ENCODE results near the gene ATP1A2.
A peak's percentile ranks its signal among the peaks of the same experiment; 100 is the strongest.

ATP1A2 gene

DNA sequence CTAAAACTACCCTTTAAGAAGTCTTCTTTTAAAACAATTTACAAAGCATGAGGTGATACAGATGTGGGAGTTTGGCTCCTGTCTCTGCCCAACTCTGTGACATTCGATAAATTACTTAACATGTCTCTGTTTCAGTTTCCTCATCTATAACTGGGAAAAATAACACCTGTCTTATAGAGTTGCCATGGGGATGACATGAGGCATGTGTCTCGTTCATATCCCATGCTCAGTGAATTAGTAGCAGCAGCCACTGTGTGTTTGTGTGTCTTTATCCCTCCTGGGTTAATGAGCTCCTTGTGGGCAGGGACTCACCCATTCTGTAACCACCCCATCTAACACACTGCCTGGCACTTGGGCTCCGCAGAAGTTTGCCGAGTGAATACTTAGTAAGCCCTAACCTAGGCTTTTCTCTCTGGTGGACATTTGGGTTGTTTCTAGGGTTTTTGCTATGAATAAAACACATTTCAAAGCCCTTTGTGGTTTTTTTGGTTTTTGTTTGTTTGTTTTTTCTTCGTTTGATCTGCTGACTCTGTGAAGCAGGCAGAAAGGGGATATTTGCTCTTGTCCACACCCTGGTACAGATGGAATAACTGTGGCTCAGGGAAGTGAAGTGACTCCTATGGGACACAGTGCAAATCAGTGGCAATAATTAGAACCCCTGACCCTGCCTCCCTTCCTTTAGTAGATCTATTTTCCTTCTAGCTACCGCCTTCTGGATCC is 35.0 kb upstream of the ATP1A2 start:
- DNase-seq (ENCODE audit: low read depth): no peak
- no peak overlapping the region for H3K4me3 ChIP-seq (ENCODE audit: low read length)
- TF ChIP-seq, protein P1, sequence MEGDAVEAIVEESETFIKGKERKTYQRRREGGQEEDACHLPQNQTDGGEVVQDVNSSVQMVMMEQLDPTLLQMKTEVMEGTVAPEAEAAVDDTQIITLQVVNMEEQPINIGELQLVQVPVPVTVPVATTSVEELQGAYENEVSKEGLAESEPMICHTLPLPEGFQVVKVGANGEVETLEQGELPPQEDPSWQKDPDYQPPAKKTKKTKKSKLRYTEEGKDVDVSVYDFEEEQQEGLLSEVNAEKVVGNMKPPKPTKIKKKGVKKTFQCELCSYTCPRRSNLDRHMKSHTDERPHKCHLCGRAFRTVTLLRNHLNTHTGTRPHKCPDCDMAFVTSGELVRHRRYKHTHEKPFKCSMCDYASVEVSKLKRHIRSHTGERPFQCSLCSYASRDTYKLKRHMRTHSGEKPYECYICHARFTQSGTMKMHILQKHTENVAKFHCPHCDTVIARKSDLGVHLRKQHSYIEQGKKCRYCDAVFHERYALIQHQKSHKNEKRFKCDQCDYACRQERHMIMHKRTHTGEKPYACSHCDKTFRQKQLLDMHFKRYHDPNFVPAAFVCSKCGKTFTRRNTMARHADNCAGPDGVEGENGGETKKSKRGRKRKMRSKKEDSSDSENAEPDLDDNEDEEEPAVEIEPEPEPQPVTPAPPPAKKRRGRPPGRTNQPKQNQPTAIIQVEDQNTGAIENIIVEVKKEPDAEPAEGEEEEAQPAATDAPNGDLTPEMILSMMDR (IDR thresholded peaks at IDR 0.05; ENCODE audit: insufficient read depth, low read depth, low read length, missing control alignments): no peak

DNA sequence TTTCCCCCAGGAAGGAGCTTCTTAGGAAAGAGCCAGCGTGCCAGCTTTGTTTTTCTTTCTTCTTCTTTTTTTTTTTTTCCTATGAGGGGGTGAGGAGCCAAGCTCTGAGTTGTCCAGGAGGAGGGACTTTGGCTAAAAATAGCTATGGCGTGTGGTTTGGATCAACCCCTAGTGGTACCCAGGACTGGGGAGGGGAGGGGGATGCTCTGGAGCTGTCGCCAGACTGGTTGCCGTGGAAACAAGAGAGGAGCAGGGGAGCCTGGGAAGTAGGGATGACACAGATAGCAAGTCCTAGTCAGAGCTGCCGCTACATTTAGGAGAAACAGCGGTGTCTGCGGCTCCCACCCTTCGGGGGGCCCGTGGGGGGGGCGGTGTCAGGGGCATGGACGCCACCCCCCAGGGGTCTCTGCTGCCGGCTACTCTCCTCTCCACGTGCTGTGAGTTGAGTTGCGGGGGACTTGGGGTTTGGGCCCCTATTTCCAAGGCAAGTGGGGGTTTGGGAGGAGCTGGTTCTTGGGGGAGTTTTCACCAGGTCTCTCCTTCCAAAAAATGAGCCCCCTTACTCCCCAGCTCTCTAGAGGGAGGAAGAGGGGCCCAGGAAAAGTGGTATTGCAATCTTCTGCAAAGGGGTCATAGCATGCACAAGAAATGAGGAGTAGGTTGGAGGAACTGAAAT is 34.2 kb upstream of the ATP1A2 start, which contains the start of gene KCNJ9:
KCNJ9 (plus strand) TSS at position 278 of the 676 bp plus-strand sequence. CDS start 2,493 bp downstream, outside the sequence.
- no peak within 1 kb of the TSS for H3K4me3 ChIP-seq (ENCODE audit: low read length)
- no peak for DNase-seq (ENCODE audit: low read depth)
- TF ChIP-seq, protein P1 (IDR thresholded peaks at IDR 0.05; ENCODE audit: insufficient read depth, low read depth, low read length, missing control alignments): no peak

GRCh38 chr1:160082487-160082886 is 33.1 kb upstream of the ATP1A2 start:
- H3K4me3 ChIP-seq (ENCODE audit: low read length): no peak overlapping the region
- TF ChIP-seq, protein P1 (IDR thresholded peaks at IDR 0.05; ENCODE audit: insufficient read depth, low read depth, low read length, missing control alignments): no peak
- no peak for DNase-seq (ENCODE audit: low read depth)

DNA sequence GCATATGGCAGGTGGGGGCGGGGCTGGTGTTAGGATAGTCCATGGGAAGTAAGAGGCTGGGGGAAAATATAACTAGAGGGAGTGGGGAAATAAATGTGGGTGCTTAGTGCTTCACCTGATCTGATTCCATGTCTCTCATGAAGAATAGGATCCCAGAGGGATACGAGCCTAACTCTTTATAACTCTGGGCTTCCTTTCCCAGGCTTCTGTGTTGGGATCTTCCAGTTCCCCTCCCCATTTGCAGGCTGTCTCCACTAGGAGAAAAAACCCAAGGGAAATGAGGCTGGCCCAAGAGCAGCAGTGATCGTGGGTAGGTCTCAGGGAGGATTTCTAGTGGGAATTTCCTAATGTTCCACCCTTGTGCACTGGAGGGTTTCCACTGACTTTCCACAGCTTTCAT is 32.6 kb upstream of the ATP1A2 start:
- H3K4me3 ChIP-seq (ENCODE audit: low read length): no peak overlapping the region
- TF ChIP-seq, protein P1 (IDR thresholded peaks at IDR 0.05; ENCODE audit: insufficient read depth, low read depth, low read length, missing control alignments): no peak
- DNase-seq (ENCODE audit: low read depth): no peak

DNA sequence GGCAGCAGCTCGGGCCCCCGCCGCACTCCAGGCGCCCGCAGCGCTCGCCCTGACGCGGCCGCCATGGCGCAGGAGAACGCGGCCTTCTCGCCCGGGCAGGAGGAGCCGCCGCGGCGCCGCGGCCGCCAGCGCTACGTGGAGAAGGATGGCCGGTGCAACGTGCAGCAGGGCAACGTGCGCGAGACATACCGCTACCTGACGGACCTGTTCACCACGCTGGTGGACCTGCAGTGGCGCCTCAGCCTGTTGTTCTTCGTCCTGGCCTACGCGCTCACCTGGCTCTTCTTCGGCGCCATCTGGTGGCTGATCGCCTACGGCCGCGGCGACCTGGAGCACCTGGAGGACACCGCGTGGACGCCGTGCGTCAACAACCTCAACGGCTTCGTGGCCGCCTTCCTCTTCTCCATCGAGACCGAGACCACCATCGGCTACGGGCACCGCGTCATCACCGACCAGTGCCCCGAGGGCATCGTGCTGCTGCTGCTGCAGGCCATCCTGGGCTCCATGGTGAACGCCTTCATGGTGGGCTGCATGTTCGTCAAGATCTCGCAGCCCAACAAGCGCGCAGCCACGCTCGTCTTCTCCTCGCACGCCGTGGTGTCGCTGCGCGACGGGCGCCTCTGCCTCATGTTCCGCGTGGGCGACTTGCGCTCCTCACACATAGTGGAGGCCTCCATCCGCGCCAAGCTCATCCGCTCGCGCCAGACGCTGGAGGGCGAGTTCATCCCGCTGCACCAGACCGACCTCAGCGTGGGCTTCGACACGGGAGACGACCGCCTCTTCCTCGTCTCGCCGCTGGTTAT is 31.4 kb upstream of the ATP1A2 start:
- H3K4me3 ChIP-seq (ENCODE audit: low read length): no peak overlapping the region

GRCh38 chr1:160084771-160085321 is 30.7 kb upstream of the ATP1A2 start:
- TF ChIP-seq, protein P1 (IDR thresholded peaks at IDR 0.05; ENCODE audit: insufficient read depth, low read depth, low read length, missing control alignments): no peak
- H3K4me3 ChIP-seq (ENCODE audit: low read length): no peak overlapping the region
- DNase-seq (ENCODE audit: low read depth): no peak

More for the DNA sequence above, 31.4 kb upstream of the ATP1A2 start:
- TF ChIP-seq, protein P1 (IDR thresholded peaks at IDR 0.05; ENCODE audit: insufficient read depth, low read depth, low read length, missing control alignments): peak; percentile 84
- peak; percentile 88 for DNase-seq (ENCODE audit: low read depth)
